ENCODE data around the gene POLRMT. TPM values are rescaled to one million over a fixed set of nuclear protein-coding genes. Genes with fewer than 3 reads are reported as not detected.

The POLRMT gene
- total RNA-seq, 1 donor from 2014 or later, result 28.1 TPM

Other genes starting within 250 kb of the POLRMT start
- gene C2CD4C, start 224.4 kb downstream of the POLRMT start, total RNA-seq, result 0.14 and 0.20 TPM in 2 replicates
- 3.5 and 4.7 TPM in 2 replicates for gene SHC2, start 172.5 kb downstream of the POLRMT start, total RNA-seq
- gene MADCAM1, start 137.1 kb downstream of the POLRMT start, total RNA-seq, result 0.07 TPM in 2 replicates
- gene TPGS1, start 126.0 kb downstream of the POLRMT start, total RNA-seq, result 24.2 and 39.6 TPM in 2 replicates
- 97.0 and 108 TPM in 2 replicates for gene CDC34, start 101.8 kb downstream of the POLRMT start, total RNA-seq
- not detected in 2 replicates for gene GZMM, start 89.5 kb downstream of the POLRMT start, total RNA-seq
- 237 and 352 TPM in 2 replicates for gene BSG, start 60.9 kb downstream of the POLRMT start, total RNA-seq
- 0.32 and 0.79 TPM in 2 replicates for gene HCN2, start 43.7 kb downstream of the POLRMT start, total RNA-seq
- gene FGF22, start 6.3 kb upstream of the POLRMT start, total RNA-seq, result 0.07 TPM in 1 of 2 replicates, not detected in the other
- 34.3 and 38.1 TPM in 2 replicates for gene RNF126, start 29.7 kb upstream of the POLRMT start, total RNA-seq
- gene FSTL3, start 42.9 kb upstream of the POLRMT start, total RNA-seq, result 18.5 and 32.6 TPM in 2 replicates
- gene PRSS57, start 61.9 kb upstream of the POLRMT start, total RNA-seq, result 0.07 TPM in 1 of 2 replicates, not detected in the other
- gene PALM, start 75.4 kb upstream of the POLRMT start, total RNA-seq, result 14.3 and 23.0 TPM in 2 replicates
- 0.04 TPM in 1 of 2 replicates, not detected in the other for gene MISP, start 117.6 kb upstream of the POLRMT start, total RNA-seq
- gene PTBP1, start 163.9 kb upstream of the POLRMT start, total RNA-seq, result 198 and 241 TPM in 2 replicates
- gene PLPPR3, start 188.4 kb upstream of the POLRMT start, total RNA-seq, result 0.07 and 0.33 TPM in 2 replicates
- not detected in 2 replicates for gene AZU1, start 194.3 kb upstream of the POLRMT start, total RNA-seq
- not detected in 2 replicates for gene PRTN3, start 207.5 kb upstream of the POLRMT start, total RNA-seq
- not detected in 2 replicates for gene ELANE, start 218.8 kb upstream of the POLRMT start, total RNA-seq
- gene CFD, start 226.1 kb upstream of the POLRMT start, total RNA-seq, result 0.49 and 3.6 TPM in 2 replicates

Measured in pulmonary artery endothelial cell (primary cell).